B cell (primary cell): ENCODE results near the gene ZDHHC22.

ENCODE experiments used
- CTCF ChIP-seq: fragments of 200-600 bp; IDR thresholded peaks from one replicate; pipeline ENCODE4 v1.8.0; 2022; ENCODE audit warnings: antibody characterized with exemption, mild to moderate bottlenecking
- EZH2 ChIP-seq: IDR thresholded peaks from 2 replicates; pipeline ENCODE4 v1.6.1; 2012; ENCODE audit warnings: borderline replicate concordance, low read depth, mild to moderate bottlenecking, moderate library complexity, low read length; ENCODE audit not compliant: insufficient read depth, poor library complexity, severe bottlenecking

- TF ChIP-seq CTCF: no peak
- no peak for TF ChIP-seq EZH2
Measured at GRCh38 chr14:77128414-77128891, 13.1 kb downstream of the ZDHHC22 start.
